HEK293 (cell line): Measurements from ENCODE around the gene CARMIL3.

Source experiments
- EGR2 ChIP-seq: fragments of 450-650 bp; formaldehyde crosslinking; IDR thresholded peaks from 2 replicates; pipeline ENCODE4 v1.5.1; 2016; ENCODE audit warnings: low read depth, missing biosample characterization, missing genetic modification characterization
- GLIS1 ChIP-seq: fragments of 450-650 bp; formaldehyde crosslinking; IDR thresholded peaks from 2 replicates; pipeline ENCODE4 v1.5.1; 2016; ENCODE audit warnings: missing biosample characterization, missing genetic modification characterization
- REPIN1 ChIP-seq: fragments of 450-650 bp; formaldehyde crosslinking; IDR thresholded peaks from 2 replicates; pipeline ENCODE4 v1.5.1; 2017; ENCODE audit warnings: missing biosample characterization, missing genetic modification characterization, low read depth
- ZFP37 ChIP-seq: fragments of 450-650 bp; formaldehyde crosslinking; IDR thresholded peaks from 2 replicates; pipeline ENCODE4 v1.5.1; 2016; ENCODE audit warnings: missing biosample characterization, missing genetic modification characterization
- ZNF155 ChIP-seq: fragments of 450-650 bp; formaldehyde crosslinking; IDR thresholded peaks from 2 replicates; pipeline ENCODE4 v1.5.1; 2016; ENCODE audit warnings: missing biosample characterization, missing genetic modification characterization
- ZNF571 ChIP-seq: fragments of 450-650 bp; formaldehyde crosslinking; IDR thresholded peaks from 2 replicates; pipeline ENCODE4 v1.5.0; 2017; ENCODE audit warnings: missing biosample characterization, missing genetic modification characterization
- ZNF624 ChIP-seq: fragments of 450-650 bp; formaldehyde crosslinking; IDR thresholded peaks from 2 replicates; pipeline ENCODE4 v1.5.1; 2017; ENCODE audit warnings: missing biosample characterization, missing genetic modification characterization
- ZNF792 ChIP-seq: fragments of 450-650 bp; formaldehyde crosslinking; IDR thresholded peaks from 2 replicates; pipeline ENCODE4 v1.5.1; 2016; ENCODE audit warnings: missing biosample characterization, missing genetic modification characterization
- ZNF843 ChIP-seq: fragments of 450-650 bp; formaldehyde crosslinking; IDR thresholded peaks from 2 replicates; pipeline ENCODE4 v1.5.1; 2016; ENCODE audit warnings: missing biosample characterization, missing genetic modification characterization
- TF ChIP-seq, protein P1 (sequence below): fragments of 450-650 bp; formaldehyde crosslinking; IDR thresholded peaks from 2 replicates; pipeline ENCODE4 v1.5.1; 2016; ENCODE audit warnings: missing biosample characterization, missing genetic modification characterization
- TF ChIP-seq, protein P2 (sequence below): fragments of 450-650 bp; formaldehyde crosslinking; IDR thresholded peaks from 2 replicates; pipeline ENCODE4 v1.5.1; 2016; ENCODE audit warnings: missing biosample characterization, missing genetic modification characterization, borderline replicate concordance

DNA sequence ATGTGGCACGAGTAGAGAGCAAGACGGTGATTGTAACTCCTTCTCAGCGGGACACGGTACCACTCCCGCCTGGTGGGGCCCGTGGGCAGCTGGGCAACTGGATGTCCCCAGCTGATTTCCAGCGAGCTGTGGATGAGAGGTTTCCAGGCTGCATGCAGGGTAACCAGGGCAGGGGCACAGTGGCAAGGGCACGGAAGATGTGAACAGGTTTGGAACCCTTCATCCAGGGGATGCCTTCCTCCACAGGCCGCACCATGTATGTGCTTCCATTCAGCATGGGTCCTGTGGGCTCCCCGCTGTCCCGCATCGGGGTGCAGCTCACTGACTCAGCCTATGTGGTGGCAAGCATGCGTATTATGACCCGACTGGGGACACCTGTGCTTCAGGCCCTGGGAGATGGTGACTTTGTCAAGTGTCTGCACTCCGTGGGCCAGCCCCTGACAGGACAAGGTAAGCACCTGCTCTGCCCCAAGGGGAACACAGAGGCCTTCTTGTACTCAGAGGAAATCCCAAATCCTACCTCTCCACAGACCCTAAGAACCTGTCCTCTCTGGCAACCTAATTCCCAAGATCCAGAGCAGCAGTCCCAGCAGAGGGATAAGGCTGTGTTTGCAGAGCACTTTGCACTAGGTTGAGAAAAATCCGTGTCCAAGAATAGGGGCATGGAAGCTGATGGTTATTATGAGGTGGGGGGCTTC lies 46.6 kb downstream of the CARMIL3 start:
- no peak for TF ChIP-seq GLIS1 (tag by site-specific recombination)
- TF ChIP-seq ZNF792 (tag by site-specific recombination) = no peak
- TF ChIP-seq ZNF624 (tag by site-specific recombination) = no peak
- TF ChIP-seq, protein P1, sequence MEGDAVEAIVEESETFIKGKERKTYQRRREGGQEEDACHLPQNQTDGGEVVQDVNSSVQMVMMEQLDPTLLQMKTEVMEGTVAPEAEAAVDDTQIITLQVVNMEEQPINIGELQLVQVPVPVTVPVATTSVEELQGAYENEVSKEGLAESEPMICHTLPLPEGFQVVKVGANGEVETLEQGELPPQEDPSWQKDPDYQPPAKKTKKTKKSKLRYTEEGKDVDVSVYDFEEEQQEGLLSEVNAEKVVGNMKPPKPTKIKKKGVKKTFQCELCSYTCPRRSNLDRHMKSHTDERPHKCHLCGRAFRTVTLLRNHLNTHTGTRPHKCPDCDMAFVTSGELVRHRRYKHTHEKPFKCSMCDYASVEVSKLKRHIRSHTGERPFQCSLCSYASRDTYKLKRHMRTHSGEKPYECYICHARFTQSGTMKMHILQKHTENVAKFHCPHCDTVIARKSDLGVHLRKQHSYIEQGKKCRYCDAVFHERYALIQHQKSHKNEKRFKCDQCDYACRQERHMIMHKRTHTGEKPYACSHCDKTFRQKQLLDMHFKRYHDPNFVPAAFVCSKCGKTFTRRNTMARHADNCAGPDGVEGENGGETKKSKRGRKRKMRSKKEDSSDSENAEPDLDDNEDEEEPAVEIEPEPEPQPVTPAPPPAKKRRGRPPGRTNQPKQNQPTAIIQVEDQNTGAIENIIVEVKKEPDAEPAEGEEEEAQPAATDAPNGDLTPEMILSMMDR = no peak
- no peak for TF ChIP-seq ZNF843
- TF ChIP-seq, protein P2, sequence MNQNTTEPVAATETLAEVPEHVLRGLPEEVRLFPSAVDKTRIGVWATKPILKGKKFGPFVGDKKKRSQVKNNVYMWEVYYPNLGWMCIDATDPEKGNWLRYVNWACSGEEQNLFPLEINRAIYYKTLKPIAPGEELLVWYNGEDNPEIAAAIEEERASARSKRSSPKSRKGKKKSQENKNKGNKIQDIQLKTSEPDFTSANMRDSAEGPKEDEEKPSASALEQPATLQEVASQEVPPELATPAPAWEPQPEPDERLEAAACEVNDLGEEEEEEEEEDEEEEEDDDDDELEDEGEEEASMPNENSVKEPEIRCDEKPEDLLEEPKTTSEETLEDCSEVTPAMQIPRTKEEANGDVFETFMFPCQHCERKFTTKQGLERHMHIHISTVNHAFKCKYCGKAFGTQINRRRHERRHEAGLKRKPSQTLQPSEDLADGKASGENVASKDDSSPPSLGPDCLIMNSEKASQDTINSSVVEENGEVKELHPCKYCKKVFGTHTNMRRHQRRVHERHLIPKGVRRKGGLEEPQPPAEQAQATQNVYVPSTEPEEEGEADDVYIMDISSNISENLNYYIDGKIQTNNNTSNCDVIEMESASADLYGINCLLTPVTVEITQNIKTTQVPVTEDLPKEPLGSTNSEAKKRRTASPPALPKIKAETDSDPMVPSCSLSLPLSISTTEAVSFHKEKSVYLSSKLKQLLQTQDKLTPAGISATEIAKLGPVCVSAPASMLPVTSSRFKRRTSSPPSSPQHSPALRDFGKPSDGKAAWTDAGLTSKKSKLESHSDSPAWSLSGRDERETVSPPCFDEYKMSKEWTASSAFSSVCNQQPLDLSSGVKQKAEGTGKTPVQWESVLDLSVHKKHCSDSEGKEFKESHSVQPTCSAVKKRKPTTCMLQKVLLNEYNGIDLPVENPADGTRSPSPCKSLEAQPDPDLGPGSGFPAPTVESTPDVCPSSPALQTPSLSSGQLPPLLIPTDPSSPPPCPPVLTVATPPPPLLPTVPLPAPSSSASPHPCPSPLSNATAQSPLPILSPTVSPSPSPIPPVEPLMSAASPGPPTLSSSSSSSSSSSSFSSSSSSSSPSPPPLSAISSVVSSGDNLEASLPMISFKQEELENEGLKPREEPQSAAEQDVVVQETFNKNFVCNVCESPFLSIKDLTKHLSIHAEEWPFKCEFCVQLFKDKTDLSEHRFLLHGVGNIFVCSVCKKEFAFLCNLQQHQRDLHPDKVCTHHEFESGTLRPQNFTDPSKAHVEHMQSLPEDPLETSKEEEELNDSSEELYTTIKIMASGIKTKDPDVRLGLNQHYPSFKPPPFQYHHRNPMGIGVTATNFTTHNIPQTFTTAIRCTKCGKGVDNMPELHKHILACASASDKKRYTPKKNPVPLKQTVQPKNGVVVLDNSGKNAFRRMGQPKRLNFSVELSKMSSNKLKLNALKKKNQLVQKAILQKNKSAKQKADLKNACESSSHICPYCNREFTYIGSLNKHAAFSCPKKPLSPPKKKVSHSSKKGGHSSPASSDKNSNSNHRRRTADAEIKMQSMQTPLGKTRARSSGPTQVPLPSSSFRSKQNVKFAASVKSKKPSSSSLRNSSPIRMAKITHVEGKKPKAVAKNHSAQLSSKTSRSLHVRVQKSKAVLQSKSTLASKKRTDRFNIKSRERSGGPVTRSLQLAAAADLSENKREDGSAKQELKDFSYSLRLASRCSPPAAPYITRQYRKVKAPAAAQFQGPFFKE (tag by site-specific recombination) = no peak
- TF ChIP-seq ZFP37 (tag by site-specific recombination) = no peak
- TF ChIP-seq ZNF571 (tag by site-specific recombination) = no peak
- TF ChIP-seq REPIN1 (tag by site-specific recombination) = no peak
- no peak for TF ChIP-seq ZNF155 (tag by site-specific recombination)
- TF ChIP-seq EGR2 (tag by site-specific recombination) = no peak
